Prostate gland (tissue), 2 donors: ENCODE results near the gene TXNDC12. TPM values are rescaled to one million over a fixed set of nuclear protein-coding genes. Genes with fewer than 3 reads are reported as not detected.
"Not testable (repeated sequence)": the region's sequence is repeated elsewhere in the genome, so short reads cannot be mapped to it uniquely, and the experiment has no call there.

ENCODE experiments used
- DNase-seq: peaks from one replicate; pipeline ENCODE4 v3.0.0-alpha.2; 2019; ENCODE audit warnings: low spot score
- H3K27ac ChIP-seq, 2 donors: fragments of 200-600 bp; sonication (generic); 2 replicates each; pipeline ENCODE4 v1.5.1; 2017 to 2019
- H3K27me3 ChIP-seq: fragments of 200-600 bp; sonication (generic); replicated peaks from 2 replicates; pipeline ENCODE4 v1.5.1; 2019; ENCODE audit not compliant: insufficient read depth
- H3K36me3 ChIP-seq, 2 donors: fragments of 200-600 bp; sonication (generic); 1 replicate in 1 of 2; 2 replicates in 1 of 2; pipeline versions ENCODE4 v1.5.1 to v1.8.1; 2017 to 2019
- H3K4me1 ChIP-seq: fragments of 200-600 bp; sonication (generic); replicated peaks from 2 replicates; pipeline ENCODE4 v1.5.1; 2019
- H3K4me3 ChIP-seq, 2 donors: fragments of 200-600 bp; sonication (generic); 2 replicates each; pipeline ENCODE4 v1.5.1; 2017 to 2019
- H3K9me3 ChIP-seq: fragments of 200-600 bp; sonication (generic); 2 replicates; pipeline ENCODE4 v1.5.1; 2017
- POLR2A ChIP-seq: fragments of 450-650 bp; IDR thresholded peaks from one replicate; pipeline ENCODE4 v1.6.1; 2016; ENCODE audit warnings: antibody characterized with exemption, mild to moderate bottlenecking
- POLR2AphosphoS5 ChIP-seq: sonication (generic); formaldehyde crosslinking; IDR thresholded peaks from one replicate; pipeline ENCODE4 v1.6.1; 2017; ENCODE audit warnings: antibody characterized with exemption
- WGBS: methylation state at CpG from one replicate; pipeline ENCODE4 v1.1.5; 2018; 5-methylcytosine and 5-hydroxymethylcytosine counted together
- intact Hi-C: fragments of 100-400 bp; cut with DNase I; formaldehyde crosslinking; loops from one replicate; pipeline ENCODE4 v1.14.2; 2022
- total RNA-seq, 2 donors: library from RNA; depleted of rRNA; stranded (reverse); fragments of >200 nt; gene quantifications; one replicate each; pipeline ENCODE4 v1.1.0, GENCODE V29; 2016
- TF ChIP-seq, protein P1 (sequence below), 4 experiments: fragments of 200-600 bp in 2 of 4; fragments of 450-650 bp in 2 of 4; sonication (generic) in 2 of 4; IDR thresholded peaks; 1 replicate in 3 of 4; 2 replicates in 1 of 4; pipeline ENCODE4 v1.5.1; 2016 to 2019; ENCODE audit warnings: antibody characterized with exemption in 4 of 4, mild to moderate bottlenecking in 2 of 4, moderate library complexity in 2 of 4

TXNDC12 gene
- 10 to 100 TPM; 46.1 to 70.6 TPM for total RNA-seq

DNA sequence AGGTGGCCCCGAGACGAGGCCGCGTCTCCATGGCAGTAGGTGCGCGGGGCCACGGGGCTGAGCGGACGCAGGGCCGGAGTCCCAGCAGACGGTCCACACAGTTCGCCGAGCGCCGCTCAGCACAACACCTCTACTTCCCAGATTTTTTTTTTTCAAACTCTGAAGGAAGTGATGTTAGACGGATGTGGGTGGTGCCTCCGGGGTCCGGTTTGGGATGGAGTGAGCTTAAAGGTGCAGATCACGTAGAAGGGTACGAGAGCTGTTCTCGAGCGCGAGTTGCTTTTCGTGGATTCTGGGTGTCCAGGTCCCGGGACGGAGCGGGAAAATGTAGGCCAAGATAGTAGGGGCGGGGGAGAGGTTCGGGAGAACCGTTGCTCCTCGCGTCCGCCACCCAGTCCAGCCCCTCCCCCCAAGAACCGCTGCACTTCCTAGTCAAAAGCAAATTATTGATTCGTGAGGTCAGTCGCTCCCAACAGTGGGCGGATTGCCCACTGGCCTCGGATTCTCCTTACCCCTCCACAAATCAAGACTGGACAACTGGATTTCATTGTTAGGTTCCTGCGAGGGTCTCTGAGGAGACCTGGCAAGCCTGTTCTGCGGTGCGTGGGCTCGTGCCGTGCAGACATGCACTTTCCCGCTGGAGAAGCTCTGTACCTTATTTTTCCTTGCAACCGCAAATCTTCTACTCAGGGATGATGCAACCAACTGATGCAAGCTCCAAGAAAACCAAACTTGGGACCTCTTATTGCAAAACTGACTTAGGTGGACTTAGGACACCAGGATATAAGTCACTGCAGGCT lies at the start of gene TXNDC12:
Gene TXNDC12 (minus strand): TSS at position 126 of the 800 bp plus-strand sequence. CDS start 95 bp downstream, at position 31.
- Histone ChIP-seq H3K4me1 (peaks cover 6% of the 10 kb centered on the region), H3K4me3 (peak within 1 kb of the TSS; percentile 79 to 86), H3K9me3 (no peaks in the 10 kb centered on the region), H3K36me3 (no peaks in the 10 kb centered on the region), H3K27ac (peak within 1 kb of the TSS; percentile 84 to 88), H3K27me3 (no peaks in the 10 kb centered on the region)
- intact Hi-C loops, result no loop called here
- DNase-seq, result peak; percentile 88
- under 1% methylated on average over 45 of the region's 45 CpGs for WGBS
- peak; percentile 97 for TF ChIP-seq POLR2AphosphoS5
- TF ChIP-seq, protein P1, sequence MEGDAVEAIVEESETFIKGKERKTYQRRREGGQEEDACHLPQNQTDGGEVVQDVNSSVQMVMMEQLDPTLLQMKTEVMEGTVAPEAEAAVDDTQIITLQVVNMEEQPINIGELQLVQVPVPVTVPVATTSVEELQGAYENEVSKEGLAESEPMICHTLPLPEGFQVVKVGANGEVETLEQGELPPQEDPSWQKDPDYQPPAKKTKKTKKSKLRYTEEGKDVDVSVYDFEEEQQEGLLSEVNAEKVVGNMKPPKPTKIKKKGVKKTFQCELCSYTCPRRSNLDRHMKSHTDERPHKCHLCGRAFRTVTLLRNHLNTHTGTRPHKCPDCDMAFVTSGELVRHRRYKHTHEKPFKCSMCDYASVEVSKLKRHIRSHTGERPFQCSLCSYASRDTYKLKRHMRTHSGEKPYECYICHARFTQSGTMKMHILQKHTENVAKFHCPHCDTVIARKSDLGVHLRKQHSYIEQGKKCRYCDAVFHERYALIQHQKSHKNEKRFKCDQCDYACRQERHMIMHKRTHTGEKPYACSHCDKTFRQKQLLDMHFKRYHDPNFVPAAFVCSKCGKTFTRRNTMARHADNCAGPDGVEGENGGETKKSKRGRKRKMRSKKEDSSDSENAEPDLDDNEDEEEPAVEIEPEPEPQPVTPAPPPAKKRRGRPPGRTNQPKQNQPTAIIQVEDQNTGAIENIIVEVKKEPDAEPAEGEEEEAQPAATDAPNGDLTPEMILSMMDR (IDR thresholded peaks at IDR 0.05), result no peak
- TF ChIP-seq POLR2A, result peak; percentile 85

DNA sequence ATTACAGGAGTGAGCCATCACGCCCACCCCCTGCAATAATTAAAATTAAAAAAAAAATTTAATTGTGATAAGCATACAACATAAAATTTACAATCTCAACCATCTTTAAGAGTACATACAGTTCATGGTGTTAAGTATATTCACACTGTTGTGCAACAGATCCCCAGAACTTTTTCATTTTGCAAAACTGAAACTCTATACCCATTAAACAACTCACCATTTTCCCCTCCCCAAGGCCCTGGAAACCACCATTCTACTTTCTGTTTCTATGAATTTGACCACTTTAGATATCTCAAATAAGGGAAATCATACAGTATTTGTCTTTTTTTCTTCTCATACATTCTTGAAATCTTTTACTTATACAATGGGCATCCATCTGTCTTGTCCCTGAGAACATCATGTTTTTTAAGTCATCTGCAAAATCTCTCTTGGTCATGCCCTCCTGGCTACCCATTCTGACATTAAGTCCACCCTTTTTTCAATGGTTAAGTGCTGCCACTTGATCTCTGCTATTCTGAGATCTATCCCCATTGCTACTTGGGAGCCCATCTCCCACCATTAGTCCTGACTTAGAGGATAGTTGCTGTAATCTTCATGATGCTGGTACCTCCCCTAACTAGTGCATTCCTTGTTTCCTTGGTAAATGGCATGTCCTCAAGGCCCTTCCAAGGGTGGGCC lies 47.5 kb upstream of the TXNDC12 start:
- H3K9me3 ChIP-seq, result no peaks in the 10 kb centered on the region
- DNase-seq, result no peak
- H3K27ac ChIP-seq, result no peak overlapping the region
- H3K4me1 ChIP-seq, result no peaks in the 10 kb centered on the region
- intact Hi-C loops, result no loop called here
- no peaks in the 10 kb centered on the region for H3K36me3 ChIP-seq
- no peak for TF ChIP-seq POLR2A
- TF ChIP-seq, protein P1 (IDR thresholded peaks at IDR 0.05), result no peak
- no peak overlapping the region for H3K4me3 ChIP-seq
- WGBS, result 89% methylated on average over 1 of the region's 1 CpG
- H3K27me3 ChIP-seq, result no peaks in the 10 kb centered on the region

DNA sequence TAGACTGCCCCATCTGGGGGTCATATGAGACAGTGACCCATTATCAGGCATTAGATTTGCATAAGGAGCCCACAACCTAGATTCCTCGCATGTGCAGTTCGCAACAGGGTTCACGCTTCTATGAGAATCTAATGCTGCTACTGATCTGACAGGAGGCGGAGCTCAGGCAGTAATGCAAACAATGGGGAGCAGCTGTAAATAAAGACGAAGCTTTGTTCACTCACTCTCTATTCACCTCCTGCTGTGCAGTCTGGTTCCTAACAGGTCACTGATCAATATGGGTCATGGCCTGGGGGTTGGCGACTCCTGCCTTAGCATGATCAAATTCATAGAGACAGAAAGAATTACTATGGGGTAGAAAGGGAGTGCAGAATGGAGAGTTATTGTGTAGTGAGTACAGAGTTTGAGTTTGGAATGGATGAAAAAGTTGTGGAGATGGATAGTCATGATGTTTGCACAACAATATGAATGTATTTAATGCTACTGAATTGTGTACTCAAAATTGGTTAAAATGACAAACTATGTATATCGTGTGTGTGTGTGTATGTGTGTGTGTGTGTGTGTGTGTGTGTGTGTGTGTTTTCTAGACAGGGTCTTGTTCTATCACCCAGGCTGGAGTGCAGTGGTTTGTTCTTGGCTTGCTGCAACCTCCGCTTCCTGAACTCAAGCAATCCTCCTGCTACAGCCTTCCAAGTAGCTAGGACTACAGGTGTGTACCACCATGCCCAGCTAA lies 43.3 kb upstream of the TXNDC12 start:
- no peak for TF ChIP-seq POLR2A
- TF ChIP-seq, protein P1 (IDR thresholded peaks at IDR 0.05), result no peak
- TF ChIP-seq POLR2AphosphoS5, result no peak
- H3K27ac ChIP-seq, result no peak overlapping the region
- no peak for DNase-seq
- H3K4me3 ChIP-seq, result no peak overlapping the region
- no peaks in the 10 kb centered on the region for H3K27me3 ChIP-seq
- no peaks in the 10 kb centered on the region for H3K36me3 ChIP-seq
- no peaks in the 10 kb centered on the region for H3K4me1 ChIP-seq
- intact Hi-C loops, result no loop called here
- WGBS, result 42% methylated on average over 8 of the region's 8 CpGs
- H3K9me3 ChIP-seq, result no peaks in the 10 kb centered on the region

DNA sequence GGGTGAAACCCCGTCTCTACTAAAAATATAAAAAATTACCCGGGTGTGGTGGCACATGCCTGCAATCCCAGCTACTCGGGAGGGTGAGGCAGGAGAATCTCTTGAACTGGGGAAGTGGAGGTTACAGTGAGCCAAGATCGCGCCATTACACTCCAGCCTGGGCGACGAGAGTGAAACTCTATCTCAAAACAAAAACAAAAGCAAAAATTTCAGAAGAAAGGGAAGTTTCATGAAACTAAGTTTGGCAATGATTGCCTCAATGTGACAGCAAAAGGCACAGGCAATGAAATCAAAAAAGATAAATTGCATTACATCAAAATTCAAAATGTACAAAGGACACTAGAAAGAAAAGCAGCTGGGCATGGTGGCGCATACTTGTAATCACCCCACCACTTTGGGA lies 41.2 kb upstream of the TXNDC12 start:
- 78% methylated on average over 8 of the region's 8 CpGs for WGBS
- intact Hi-C loops, result no loop called here
- DNase-seq, result no peak
- H3K4me1 ChIP-seq, result no peaks in the 10 kb centered on the region
- TF ChIP-seq POLR2AphosphoS5 (no peak), POLR2A (no peak)
- TF ChIP-seq, protein P1 (IDR thresholded peaks at IDR 0.05), result no peak
- H3K9me3 ChIP-seq, result no peaks in the 10 kb centered on the region
- no peaks in the 10 kb centered on the region for H3K36me3 ChIP-seq
- H3K4me3 ChIP-seq, result no peak overlapping the region
- H3K27ac ChIP-seq, result no peak overlapping the region
- H3K27me3 ChIP-seq, result no peaks in the 10 kb centered on the region

DNA sequence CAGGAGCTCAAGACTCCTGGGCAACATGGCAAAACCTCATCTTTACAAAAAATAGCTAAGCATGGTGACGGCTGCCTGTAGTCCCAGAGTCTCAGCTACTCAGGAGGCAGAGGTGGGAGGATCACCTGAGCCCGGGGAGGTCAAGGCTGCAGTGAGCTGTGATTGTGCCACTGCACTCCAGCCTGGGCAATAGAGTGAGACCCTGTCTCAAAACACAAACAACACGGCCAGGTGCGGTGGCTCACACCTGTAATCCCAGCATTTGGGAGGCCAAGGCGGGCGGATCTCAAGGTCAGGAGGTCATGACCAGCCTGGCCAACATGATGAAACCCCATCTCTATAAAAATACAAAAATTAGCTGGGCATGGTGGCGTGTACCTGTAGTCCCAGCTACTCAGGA lies 39.3 kb upstream of the TXNDC12 start:
- H3K27me3 ChIP-seq, H3K4me1 ChIP-seq, H3K4me3 ChIP-seq, H3K36me3 ChIP-seq, DNase-seq, H3K27ac ChIP-seq, intact Hi-C loops, H3K9me3 ChIP-seq: not testable (repeated sequence)
- WGBS, result 96% methylated on average over 7 of the region's 7 CpGs

- H3K27me3 ChIP-seq, H3K4me3 ChIP-seq, H3K9me3 ChIP-seq, H3K36me3 ChIP-seq, DNase-seq, H3K4me1 ChIP-seq, intact Hi-C loops, H3K27ac ChIP-seq: not testable (repeated sequence)
Measured at GRCh38 chr1:52087892-52088291, 32.9 kb upstream of the TXNDC12 start.
